HG02884 (cell line): Measurements from ENCODE around the gene CCDC12.

Experiments
- ATAC-seq: cut with Tn5 transposase; IDR thresholded peaks from one replicate; pipeline ENCODE4 v1.9.1; 2021; ENCODE audit warnings: mild to moderate bottlenecking, moderate library complexity; ENCODE audit not compliant: unreplicated experiment

CCDC12 gene

DNA sequence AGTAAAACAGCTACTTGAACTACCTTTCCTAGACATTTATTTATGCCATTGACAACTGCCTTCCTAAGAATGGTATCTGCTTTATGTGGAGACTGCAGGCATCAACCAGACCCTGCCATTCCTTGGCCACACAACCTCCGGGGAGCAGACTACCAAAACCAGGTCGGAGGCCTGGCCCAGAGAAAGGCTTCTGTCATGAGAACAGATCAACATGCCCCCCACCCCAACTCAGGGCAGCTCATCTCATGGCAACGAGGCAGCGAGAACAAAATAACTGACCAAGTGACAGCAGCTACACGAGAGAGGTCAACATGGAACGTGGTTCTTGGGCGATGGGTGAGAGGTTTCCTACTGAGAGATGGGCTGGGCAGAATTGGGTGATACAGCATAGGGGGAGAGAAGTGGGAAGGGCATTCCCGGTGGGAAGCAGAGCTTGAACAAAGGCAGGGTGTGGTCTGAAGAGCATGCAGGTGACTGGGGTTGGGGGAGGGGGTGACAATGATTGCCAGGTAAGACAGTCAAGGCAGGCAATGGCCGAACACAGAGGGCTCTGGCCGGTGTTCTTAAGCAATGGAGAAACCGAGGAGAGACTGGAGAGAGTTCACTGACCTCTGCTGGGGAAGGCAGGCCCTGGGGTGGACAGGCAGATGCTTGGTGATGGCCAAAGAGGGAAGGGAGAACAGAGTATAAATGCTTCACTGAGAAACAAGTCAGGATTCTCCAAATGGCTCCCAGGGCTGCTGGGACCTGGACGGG, 33.9 kb downstream of the CCDC12 start:
- ATAC-seq = no peak

DNA sequence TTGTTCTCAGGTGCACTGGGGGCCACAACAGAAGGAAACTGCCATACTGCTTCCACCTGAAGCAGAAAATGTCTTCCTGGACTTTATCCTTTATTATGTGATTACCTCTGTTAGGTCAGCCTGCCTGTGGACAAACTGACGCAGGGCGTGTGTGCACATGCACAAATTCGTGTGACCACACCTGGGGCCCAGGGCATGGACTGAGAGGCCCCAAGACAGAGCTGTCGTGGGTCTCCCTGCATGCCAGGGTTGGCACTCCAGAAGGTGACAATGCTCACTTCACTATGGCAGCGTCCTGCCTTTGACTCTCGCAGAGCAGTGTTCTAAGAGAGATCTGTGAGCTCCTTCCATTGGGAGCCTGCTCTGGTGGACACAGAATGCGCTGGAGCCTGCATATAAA, 34.5 kb downstream of the CCDC12 start:
- ATAC-seq = no peak

DNA sequence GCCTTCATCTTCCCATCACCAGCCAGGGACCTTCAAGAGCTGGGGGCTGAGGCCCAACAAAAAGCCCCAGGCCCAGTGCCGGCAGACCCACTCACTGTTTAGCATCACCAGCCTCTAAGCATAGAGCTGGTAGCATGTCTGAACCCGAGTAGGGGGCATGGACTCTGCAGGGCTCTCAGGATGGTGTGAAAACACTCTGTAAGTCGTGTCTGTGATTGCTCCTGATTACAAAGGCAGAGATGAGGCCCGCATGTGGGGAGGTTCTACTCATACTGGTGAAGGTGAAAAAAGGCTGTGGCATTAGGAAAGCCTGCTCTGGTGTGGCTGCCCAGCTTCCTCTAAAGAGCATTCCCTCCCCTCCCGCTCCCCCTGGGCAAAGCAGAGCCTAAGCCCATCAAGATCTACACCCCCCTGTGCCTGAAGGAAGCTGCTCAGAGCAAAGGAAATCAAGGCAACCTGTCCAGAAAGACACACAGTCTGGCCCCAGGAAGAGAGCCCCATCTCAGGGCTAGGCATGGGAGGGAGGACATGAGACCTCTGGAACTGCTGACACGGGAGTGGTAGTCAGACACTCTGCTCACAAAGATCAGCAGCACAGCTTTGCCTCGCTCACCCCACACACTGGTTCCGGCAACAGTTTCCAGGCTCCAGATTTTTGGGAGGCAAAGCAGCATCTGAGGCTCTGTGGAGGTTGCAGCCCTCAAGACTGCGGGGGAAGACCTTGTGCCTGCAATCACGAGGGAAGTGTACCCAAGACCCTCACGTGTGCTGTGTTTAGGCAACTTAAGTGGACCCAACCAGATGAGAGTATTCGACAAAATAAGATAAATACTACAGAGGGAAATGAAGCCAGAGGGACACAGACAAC, 36.7 kb downstream of the CCDC12 start:
- ATAC-seq = no peak

DNA sequence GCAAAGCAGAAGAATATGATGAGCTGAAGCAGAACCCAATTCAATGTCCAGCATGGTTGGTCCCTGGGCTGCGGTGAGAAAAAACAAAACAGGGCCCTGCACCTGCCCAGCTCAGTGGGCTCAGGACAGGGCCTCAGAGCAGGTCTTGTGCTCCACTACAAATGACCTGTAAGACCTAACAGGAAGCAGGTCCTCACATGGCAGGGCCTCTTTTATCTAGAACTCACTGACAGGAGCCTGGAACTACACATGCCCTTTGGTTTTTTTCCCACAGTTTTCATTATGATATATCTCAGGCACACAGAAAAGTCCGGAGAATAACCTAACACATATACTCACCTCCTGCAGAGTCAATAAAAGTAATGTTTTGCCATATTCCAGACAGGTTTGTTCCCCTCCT, 38.4 kb downstream of the CCDC12 start:
- no peak for ATAC-seq

DNA sequence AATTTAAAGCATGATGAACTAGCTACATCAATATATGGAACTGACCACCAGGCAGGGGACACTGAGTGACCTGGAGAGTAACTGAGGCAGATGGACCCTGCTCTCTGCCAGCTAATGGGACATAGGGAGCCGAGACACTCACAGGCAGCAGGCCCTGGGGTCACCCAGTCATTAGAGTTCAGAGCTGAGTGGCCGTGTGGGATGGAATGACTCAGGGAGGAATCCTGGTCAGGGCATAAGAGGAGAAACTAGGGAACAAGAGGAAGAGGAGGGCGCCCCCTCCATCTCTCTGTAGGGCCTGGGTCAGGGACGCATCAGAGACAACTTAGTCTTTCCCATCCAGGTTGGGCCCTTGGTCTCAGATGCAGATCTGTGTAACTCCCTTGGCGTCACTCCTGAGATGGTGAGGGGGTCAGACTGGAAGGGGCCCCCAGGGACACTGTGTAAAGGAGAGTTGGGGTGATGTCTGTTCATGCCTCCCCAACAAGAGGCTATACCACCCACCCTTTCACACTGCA, 39.8 kb downstream of the CCDC12 start:
- no peak for ATAC-seq

DNA sequence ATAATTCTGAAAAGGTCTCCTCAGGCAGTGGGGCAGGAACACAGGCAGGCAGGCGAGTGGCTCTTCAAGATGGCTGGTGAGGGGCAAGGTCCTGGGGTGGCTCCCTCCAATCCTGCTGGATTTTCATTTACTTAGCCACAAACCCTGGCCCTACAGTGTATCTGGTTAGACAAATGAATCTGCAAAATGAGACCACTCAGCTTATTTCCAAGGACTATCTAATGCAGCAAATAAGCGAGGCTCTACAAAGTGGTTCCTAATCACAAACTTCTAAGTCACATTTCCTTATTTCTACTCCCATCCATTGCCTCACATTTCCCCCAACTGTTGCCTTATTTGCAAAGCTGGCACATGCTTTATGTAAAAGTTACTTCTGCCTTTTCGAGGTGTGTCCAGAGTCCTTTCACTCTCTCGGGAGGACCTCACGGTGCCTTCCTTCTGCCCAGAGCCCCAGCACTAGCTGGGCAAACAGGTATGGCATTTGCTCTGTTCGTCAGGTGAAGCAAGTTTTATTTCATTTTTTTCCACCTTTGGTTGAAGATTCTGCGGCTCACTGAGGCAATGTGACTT, 40.5 kb downstream of the CCDC12 start:
- no peak for ATAC-seq

DNA sequence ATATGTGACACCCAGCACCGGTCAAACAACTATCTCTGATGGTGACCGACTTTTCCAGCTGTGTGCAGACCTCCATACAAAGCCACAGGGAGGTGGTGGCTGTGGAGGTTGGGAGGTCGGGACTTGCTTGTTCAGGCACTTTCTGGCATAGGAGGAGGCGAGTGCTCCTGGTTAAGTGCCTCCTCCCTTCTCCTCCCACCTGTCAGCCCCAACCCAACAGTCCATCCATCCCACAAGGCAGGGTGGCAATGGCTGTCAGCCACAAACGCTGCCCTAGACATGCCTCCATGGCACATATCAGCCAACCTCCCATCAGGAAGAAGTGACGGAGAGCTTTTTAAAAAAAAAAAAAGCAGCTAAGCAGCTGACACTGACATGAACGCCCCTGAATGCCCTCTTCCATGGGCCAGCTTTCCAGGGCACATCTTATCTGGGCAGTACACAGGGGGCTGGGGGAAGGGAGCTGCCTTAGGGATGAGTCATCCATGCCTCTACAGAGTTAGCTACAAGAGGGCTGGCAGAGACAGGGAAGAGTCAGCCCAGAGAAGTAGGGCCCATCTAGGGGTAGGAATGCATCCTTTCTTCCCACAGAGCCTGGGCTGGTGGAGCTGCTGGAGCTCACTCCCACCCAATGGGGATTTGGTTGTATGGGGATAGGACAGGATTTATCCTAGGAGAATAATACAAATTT, 41.2 kb downstream of the CCDC12 start:
- ATAC-seq = no peak

DNA sequence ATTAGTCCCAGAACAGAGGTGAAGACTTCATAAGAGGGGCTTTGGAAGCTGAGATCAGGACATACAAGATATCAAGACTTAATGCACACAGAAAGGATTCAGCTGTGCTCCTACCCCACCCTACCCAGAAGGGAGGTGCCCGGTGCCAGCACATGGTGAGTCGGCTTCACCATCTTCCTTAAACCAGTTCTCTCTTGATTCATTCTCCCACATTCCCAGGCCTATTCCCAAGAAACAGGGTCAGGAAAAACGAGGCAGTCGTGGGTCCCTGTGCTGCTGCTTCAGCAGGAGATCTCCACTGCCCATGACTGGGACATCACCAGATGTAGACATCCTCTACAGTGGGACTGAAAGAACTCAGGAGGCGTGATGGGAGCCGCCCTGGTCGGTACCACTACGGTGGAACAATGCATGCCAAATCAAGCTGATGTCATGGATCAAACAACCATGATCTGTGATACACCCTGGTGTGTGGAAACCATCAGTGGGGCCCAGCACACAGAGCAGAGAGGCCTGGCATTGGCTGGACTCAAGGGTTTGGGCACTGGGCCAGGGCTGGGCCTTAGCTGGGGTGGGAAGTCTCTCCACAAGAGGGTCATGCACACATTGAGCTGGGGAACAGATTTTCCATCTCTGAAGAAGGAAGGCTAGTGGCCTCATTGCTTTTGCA, 41.9 kb downstream of the CCDC12 start:
- ATAC-seq = no peak

DNA sequence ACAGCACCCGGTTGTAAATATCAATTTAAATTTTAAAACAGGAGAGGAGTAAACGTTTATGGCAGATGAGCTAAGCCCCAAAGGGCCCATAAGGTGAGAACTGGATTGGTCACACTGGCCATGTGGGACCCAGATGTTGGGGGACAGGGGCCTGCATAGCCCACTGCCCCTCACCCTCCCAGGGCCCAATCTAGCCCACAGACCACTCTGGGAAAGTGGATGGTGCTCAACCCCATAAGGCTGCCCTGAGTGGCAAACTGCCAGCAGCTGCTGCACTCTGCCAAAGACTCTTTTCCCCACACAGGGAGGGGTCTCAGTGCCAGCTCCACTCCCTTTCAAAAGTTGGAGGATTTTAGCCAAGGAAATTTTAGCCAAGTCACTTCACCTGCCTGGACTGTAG, 42.5 kb downstream of the CCDC12 start:
- ATAC-seq = no peak

DNA sequence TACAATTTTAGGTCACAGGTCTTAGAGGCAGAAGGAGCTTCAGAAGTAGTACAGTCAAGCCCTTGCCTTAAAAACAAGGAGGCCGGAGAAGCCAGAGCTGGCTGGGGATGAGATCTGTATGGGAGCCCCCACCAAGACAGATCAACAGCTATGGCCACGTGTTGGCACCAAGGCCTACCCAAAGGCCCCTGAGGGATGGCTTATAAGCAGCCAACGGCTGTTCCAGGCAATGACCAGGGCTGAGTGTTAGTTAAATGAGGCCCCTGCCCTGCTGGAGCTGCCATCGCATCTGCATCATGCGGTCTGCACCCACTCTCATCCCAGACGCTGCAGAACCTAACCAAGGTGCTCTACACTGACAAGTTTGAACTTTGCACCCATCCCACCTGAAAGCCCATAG, 43.3 kb downstream of the CCDC12 start:
- no peak for ATAC-seq

DNA sequence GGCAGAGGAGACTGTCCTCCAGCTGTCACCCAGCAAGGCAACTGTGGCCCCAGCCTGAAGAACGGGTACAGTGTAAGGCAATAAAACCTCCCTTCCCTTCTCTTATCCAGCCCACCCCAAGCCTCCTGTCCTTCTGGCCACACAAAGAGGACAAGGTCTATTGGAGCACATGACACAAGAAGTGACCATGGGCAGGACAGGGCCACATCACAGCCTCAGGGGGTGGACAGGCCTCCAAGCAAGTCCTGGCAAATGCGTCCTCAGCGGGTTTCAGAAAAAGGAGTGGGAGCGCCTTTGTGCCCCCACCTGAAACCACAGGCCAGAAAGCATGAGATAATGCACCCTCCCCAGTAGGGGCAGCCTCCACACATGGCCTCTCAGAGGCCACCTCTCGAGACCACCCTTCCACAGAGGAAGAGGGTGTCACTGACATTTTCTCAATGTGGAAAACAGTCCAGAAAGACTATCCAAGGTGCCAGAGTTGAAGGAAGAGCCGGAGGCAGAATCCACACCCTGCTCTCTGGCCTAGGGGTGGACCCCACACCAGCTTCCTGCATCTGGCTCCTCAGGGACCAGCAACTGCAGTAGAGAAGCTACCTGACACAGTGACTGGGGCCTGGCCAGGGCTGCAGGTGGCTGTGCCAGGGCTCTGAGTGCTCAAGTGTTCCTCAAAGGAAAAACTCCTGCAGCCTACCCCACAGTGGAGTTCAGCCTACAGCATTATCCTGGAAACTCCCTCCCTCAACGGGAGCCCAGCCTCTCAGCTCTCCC, 43.9 kb downstream of the CCDC12 start:
- no peak for ATAC-seq

DNA sequence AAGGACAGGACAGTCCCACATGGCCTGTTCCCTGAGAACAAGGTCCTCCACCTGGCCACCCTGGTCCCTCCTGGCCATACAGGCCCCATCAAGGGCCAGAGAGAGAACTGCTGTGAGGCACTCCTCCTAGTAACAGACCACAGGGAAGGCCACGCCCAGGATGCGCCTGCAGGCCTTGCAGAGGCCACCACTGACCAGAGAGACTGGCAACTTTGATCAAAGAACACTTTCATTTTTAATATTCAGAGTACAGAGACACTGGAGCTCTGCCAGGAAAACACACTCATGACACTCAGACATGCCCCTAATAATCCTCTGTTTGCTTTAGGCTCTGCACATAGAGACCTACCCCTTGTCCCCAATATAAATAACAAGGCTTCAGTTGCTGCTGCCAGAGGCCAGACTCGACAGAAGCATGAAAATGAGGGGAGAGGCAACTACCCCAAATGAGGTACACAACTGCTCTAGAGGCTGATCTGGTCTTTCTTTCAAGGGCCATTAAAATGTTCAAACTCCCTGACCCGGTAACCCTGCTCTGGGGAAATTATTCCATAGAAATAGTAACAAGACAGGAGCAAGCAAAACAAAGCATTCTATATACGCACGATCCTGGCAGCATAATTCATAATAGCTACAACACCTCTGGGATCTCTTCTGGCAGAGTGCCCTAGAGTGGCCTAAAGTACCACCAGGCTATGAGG, 44.8 kb downstream of the CCDC12 start:
- ATAC-seq = no peak

DNA sequence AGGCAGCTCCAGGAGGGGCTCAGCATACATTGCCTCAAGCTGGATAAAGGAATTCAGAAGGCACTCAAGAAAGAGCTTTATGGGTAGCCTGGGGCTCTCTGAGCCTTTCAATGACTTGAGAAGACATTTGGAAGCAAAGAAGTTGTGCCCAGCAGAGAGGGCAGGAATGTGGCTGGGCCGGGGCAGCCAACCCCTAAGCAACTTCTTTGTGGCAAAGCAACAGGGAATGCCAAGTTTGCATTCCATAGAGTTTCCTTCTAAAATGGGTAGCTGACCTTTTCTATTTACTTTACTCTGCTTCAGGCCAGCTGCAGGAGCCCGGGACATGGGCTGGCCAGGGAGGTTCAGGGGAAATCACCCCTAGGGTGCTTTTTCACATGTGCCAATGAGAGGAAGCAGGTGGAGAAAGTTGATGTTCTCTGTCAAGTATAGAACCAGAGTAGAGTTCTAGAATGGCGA, 45.6 kb downstream of the CCDC12 start:
- no peak for ATAC-seq

DNA sequence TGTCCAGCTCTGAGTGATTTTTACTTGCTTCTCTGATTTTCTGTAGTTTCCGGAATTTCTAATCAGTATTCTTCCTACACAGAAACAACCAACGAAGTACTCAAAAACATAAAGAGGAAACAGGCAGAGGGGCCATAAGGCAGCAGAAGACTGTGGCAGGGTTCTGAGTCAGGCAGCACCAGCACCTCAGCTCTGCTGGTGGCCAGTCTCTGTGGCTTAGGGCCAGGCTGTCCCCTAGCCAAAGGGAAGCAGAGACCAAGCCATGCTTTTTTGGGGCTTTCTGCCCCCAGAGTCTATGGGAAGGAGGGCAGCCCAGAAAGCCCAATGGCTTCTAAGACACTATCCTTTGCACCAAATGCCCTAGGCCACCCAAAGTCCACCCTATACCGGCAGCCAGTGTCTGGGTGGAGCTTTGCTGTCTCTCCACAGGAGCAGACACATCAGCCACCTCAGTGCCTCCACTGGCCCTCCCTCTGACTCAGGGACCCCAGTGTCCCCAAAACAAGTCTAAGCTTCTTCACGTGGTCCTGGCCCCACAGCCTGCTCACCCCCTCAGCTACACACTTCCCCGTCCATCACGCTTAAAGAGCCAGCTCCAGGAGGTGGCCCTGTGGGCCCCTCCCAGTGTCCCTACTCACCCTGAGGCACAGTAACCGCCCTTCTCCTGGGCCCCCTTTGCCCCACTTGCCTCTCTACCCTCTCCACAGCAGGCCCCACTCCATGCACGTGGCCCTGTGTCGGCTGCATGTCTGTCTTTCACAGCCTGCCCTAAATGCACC, 46.2 kb downstream of the CCDC12 start:
- no peak for ATAC-seq

DNA sequence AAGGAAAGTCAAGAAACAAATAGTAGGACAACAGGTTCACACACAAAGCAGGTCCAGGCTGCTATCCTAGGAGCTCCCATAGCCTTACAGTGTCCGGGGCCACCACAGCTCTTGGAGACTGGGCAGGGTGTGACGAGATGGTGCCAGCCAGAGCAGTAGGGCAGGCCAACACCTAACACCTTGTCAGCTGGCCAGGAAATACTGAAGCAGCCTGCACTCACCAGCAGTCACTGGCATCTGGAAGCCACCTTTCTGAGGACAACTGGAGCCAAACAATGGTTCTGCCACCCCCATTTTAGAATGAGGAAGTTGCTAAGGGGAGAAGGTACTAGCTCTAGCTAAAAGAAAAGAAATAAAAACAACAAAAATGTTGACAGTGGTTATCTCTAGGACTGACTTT, 47.2 kb downstream of the CCDC12 start:
- no peak for ATAC-seq

DNA sequence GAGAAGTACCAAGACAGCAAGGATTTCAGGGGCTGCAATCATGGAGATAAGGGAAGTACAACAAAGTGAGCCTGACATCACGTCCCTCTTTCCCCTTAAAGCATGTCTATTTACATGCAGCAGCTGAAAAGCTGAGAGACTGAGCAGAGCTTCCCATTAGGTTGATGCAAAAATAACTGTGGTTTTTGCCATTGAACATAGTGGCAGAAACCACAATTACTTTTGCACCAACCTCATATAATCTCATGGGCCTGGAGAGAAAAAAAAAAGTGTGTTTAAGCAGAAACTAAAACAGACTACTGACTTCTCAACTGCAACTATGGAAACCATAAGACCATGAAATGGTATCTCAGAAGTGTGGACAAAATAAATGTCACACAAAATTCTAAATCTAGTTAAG, 48.3 kb downstream of the CCDC12 start:
- ATAC-seq = no peak

DNA sequence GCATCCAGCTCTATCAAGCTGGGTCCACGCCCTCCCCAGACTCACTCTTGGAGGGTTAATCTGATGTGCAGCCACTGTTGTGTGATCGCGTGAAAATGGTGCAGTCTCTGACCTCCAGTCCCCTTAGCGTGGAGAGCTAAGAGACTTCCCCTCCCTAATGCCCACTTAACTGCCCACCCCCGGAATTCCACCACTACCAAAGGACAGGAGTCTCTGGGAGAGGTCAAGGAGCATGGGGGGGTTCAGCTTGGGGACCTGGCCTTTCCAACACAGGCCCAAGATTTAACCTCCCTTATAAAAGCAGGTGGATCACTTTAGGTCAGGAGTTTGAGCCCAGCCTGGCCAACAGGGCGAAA, 48.8 kb downstream of the CCDC12 start:
- ATAC-seq = no peak
